HEK293 (cell line): ENCODE results near the gene MAGOH.

Experiments used
- GLI2 ChIP-seq: fragments of 450-650 bp; formaldehyde crosslinking; IDR thresholded peaks from 2 replicates; pipeline ENCODE4; 2017; ENCODE audit warnings: missing biosample characterization, missing genetic modification characterization, low read depth, borderline replicate concordance
- GLI4 ChIP-seq: fragments of 450-650 bp; formaldehyde crosslinking; IDR thresholded peaks from 2 replicates; pipeline ENCODE4 v1.5.1; 2016; ENCODE audit warnings: missing biosample characterization, missing genetic modification characterization
- KLF16 ChIP-seq: fragments of 450-650 bp; formaldehyde crosslinking; IDR thresholded peaks from 2 replicates; pipeline ENCODE4 v1.5.1; 2017; ENCODE audit warnings: missing biosample characterization, missing genetic modification characterization
- OVOL3 ChIP-seq: fragments of 450-650 bp; formaldehyde crosslinking; IDR thresholded peaks from 2 replicates; pipeline ENCODE4 v1.5.1; 2016; ENCODE audit warnings: missing biosample characterization, missing genetic modification characterization
- SP3 ChIP-seq: fragments of 450-650 bp; formaldehyde crosslinking; IDR thresholded peaks from 2 replicates; pipeline ENCODE4 v1.5.1; 2016; ENCODE audit warnings: missing biosample characterization, missing genetic modification characterization
- TRIM28 ChIP-seq: IDR thresholded peaks from 2 replicates; pipeline ENCODE4 v1.6.1; 2011; ENCODE audit warnings: low read length, control low read depth, borderline replicate concordance
- ZBTB10 ChIP-seq: fragments of 450-650 bp; formaldehyde crosslinking; IDR thresholded peaks from 2 replicates; pipeline ENCODE4 v1.5.1; 2016; ENCODE audit warnings: missing biosample characterization, missing genetic modification characterization
- ZFP3 ChIP-seq: fragments of 450-650 bp; formaldehyde crosslinking; IDR thresholded peaks from 2 replicates; pipeline ENCODE4 v1.5.1; 2016; ENCODE audit warnings: low read depth, missing biosample characterization, missing genetic modification characterization
- ZNF112 ChIP-seq: fragments of 450-650 bp; formaldehyde crosslinking; IDR thresholded peaks from 2 replicates; pipeline ENCODE4 v1.5.0; 2017; ENCODE audit warnings: missing biosample characterization, missing genetic modification characterization
- ZNF140 ChIP-seq: fragments of 450-650 bp; formaldehyde crosslinking; IDR thresholded peaks from 2 replicates; pipeline ENCODE4 v1.5.1; 2016; ENCODE audit warnings: missing biosample characterization, missing genetic modification characterization
- ZNF248 ChIP-seq: fragments of 450-650 bp; formaldehyde crosslinking; IDR thresholded peaks from 2 replicates; pipeline ENCODE4 v1.5.1; 2017; ENCODE audit warnings: missing biosample characterization, missing genetic modification characterization
- ZNF433 ChIP-seq: fragments of 450-650 bp; formaldehyde crosslinking; IDR thresholded peaks from 2 replicates; pipeline ENCODE4 v1.5.1; 2016; ENCODE audit warnings: missing biosample characterization, missing genetic modification characterization, low read depth
- ZNF521 ChIP-seq: fragments of 450-650 bp; formaldehyde crosslinking; IDR thresholded peaks from 2 replicates; pipeline ENCODE4 v1.5.1; 2017; ENCODE audit warnings: missing biosample characterization, mild to moderate bottlenecking, missing genetic modification characterization
- ZNF555 ChIP-seq: fragments of 450-650 bp; formaldehyde crosslinking; conservative IDR thresholded peaks from 2 replicates; pipeline ENCODE4 v1.5.1; 2017; ENCODE audit warnings: missing biosample characterization, mild to moderate bottlenecking, missing genetic modification characterization, inconsistent platforms
- ZNF558 ChIP-seq: fragments of 450-650 bp; formaldehyde crosslinking; IDR thresholded peaks from 2 replicates; pipeline ENCODE4 v1.5.1; 2016; ENCODE audit warnings: missing biosample characterization, missing genetic modification characterization
- ZNF561 ChIP-seq: fragments of 450-650 bp; IDR thresholded peaks from 2 replicates; pipeline ENCODE4 v1.5.1; 2018; ENCODE audit warnings: missing biosample characterization, missing genetic modification characterization, borderline replicate concordance
- ZNF670 ChIP-seq: fragments of 450-650 bp; formaldehyde crosslinking; IDR thresholded peaks from 2 replicates; pipeline ENCODE4 v1.5.1; 2016; ENCODE audit warnings: missing biosample characterization, missing genetic modification characterization, low read depth
- ZNF692 ChIP-seq: fragments of 450-650 bp; formaldehyde crosslinking; IDR thresholded peaks from 2 replicates; pipeline ENCODE4 v1.5.1; 2016; ENCODE audit warnings: missing biosample characterization, missing genetic modification characterization
- ZNF785 ChIP-seq: fragments of 450-650 bp; formaldehyde crosslinking; IDR thresholded peaks from 2 replicates; pipeline ENCODE4 v1.5.1; 2016; ENCODE audit warnings: missing biosample characterization, missing genetic modification characterization
- ZNF837 ChIP-seq: fragments of 450-650 bp; formaldehyde crosslinking; IDR thresholded peaks from 2 replicates; pipeline ENCODE4 v1.5.1; 2016; ENCODE audit warnings: missing biosample characterization, missing genetic modification characterization
- ZSCAN18 ChIP-seq: fragments of 450-650 bp; formaldehyde crosslinking; IDR thresholded peaks from 2 replicates; pipeline ENCODE4 v1.5.1; 2016; ENCODE audit warnings: missing biosample characterization, missing genetic modification characterization
- ZSCAN5A ChIP-seq: fragments of 450-650 bp; formaldehyde crosslinking; IDR thresholded peaks from 2 replicates; pipeline ENCODE4 v1.5.1; 2016; ENCODE audit warnings: missing biosample characterization, missing genetic modification characterization
- TF ChIP-seq, protein P1 (sequence below): fragments of 450-650 bp; formaldehyde crosslinking; IDR thresholded peaks from 2 replicates; pipeline ENCODE4 v1.5.1; 2016; ENCODE audit warnings: missing biosample characterization, missing genetic modification characterization, low read depth
- TF ChIP-seq, protein P2 (sequence below): fragments of 450-650 bp; formaldehyde crosslinking; IDR thresholded peaks from 2 replicates; pipeline ENCODE4 v1.5.0; 2017; ENCODE audit warnings: missing biosample characterization, missing genetic modification characterization, borderline replicate concordance

The MAGOH gene

DNA sequence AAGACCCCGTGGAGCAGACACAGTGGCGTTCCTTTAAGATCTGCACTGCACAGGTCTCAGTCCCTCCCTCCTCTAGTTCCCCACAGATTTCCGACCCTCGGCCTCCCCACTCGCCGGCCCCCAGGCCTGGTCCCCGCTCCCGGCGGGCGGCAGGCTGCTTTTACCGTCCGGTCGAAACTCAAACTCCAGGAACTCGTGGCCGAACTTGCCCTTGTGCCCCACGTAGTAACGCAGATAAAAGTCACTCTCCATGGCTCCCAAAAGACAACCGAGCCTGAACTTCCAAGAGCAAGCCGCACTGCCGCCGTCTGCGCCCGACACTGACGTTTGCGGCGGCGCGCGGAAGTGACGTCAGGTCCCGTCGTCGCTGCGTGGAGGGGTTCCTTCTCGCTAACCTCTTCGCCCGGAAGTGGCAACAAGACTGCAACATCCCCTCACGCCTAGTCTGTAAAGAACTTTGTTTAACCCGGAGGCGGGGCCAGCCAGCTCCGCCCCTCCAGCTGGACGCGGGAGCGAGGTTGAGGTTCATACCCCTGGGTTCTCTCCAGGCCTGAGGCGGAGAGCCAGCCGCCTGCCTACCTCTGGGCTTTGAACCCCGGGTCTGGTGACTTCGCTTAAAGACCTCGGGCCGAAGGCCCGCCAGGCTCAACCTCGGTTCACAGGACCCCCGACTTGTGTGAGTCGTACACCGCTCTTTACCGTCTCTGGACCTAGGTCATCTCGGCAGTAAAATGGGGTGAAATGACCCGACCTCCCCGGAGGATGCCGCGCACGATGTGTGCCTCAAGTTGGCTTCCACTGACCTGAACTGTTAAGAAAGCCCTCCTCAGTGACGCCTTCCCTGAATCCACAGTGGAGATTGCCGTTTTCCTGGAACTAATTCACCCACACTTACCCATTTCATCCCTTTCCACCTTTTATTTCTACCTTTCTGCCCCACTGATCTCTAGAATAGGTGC, at the start of gene MAGOH (continued):
- TF ChIP-seq, protein P1, sequence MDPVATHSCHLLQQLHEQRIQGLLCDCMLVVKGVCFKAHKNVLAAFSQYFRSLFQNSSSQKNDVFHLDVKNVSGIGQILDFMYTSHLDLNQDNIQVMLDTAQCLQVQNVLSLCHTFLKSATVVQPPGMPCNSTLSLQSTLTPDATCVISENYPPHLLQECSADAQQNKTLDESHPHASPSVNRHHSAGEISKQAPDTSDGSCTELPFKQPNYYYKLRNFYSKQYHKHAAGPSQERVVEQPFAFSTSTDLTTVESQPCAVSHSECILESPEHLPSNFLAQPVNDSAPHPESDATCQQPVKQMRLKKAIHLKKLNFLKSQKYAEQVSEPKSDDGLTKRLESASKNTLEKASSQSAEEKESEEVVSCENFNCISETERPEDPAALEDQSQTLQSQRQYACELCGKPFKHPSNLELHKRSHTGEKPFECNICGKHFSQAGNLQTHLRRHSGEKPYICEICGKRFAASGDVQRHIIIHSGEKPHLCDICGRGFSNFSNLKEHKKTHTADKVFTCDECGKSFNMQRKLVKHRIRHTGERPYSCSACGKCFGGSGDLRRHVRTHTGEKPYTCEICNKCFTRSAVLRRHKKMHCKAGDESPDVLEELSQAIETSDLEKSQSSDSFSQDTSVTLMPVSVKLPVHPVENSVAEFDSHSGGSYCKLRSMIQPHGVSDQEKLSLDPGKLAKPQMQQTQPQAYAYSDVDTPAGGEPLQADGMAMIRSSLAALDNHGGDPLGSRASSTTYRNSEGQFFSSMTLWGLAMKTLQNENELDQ (tag by site-specific recombination) = no peak
- no peak for TF ChIP-seq ZNF248
- no peak for TF ChIP-seq ZNF521
- TF ChIP-seq ZNF785 (tag by site-specific recombination) = no peak
- no peak for TF ChIP-seq ZNF670
- peak; percentile 17; the same call in 1 of the 2 replicates for TF ChIP-seq ZSCAN5A (tag by site-specific recombination)
- no peak for TF ChIP-seq ZNF433 (tag by site-specific recombination)
- no peak for TF ChIP-seq OVOL3 (tag by site-specific recombination)
- no peak for TF ChIP-seq ZNF555 (tag by site-specific recombination)
- TF ChIP-seq ZSCAN18 (tag by site-specific recombination) = no peak
- TF ChIP-seq ZBTB10 (tag by site-specific recombination) = no peak
- no peak for TF ChIP-seq GLI2 (tag by site-specific recombination)
- TF ChIP-seq ZNF140 (tag by site-specific recombination) = no peak
- TF ChIP-seq ZNF561 = peak; percentile 85
- peak; percentile 68 for TF ChIP-seq KLF16 (tag by site-specific recombination)
- 0 out of 2 replicates have a peak, but pooled peaks have one; percentile 16 for TF ChIP-seq GLI4 (tag by site-specific recombination)
- TF ChIP-seq ZNF558 (tag by site-specific recombination) = no peak
- TF ChIP-seq SP3 = peak; percentile 81
- TF ChIP-seq ZNF837 = no peak
- TF ChIP-seq ZNF692 (tag by site-specific recombination) = 0 out of 2 replicates have a peak, but pooled peaks have one; percentile 72
- TF ChIP-seq ZNF112 = no peak
- TF ChIP-seq TRIM28 = no peak; the same call in 1 of the 2 replicates
- TF ChIP-seq, protein P2, sequence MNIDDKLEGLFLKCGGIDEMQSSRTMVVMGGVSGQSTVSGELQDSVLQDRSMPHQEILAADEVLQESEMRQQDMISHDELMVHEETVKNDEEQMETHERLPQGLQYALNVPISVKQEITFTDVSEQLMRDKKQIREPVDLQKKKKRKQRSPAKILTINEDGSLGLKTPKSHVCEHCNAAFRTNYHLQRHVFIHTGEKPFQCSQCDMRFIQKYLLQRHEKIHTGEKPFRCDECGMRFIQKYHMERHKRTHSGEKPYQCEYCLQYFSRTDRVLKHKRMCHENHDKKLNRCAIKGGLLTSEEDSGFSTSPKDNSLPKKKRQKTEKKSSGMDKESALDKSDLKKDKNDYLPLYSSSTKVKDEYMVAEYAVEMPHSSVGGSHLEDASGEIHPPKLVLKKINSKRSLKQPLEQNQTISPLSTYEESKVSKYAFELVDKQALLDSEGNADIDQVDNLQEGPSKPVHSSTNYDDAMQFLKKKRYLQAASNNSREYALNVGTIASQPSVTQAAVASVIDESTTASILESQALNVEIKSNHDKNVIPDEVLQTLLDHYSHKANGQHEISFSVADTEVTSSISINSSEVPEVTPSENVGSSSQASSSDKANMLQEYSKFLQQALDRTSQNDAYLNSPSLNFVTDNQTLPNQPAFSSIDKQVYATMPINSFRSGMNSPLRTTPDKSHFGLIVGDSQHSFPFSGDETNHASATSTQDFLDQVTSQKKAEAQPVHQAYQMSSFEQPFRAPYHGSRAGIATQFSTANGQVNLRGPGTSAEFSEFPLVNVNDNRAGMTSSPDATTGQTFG (tag by site-specific recombination) = no peak
- no peak for TF ChIP-seq ZFP3 (tag by site-specific recombination)
